HEK293 (cell line): ENCODE results near the gene SNX2.

Experiments used
- KLF16 ChIP-seq: fragments of 450-650 bp; formaldehyde crosslinking; IDR thresholded peaks from 2 replicates; pipeline ENCODE4 v1.5.1; 2017; ENCODE audit warnings: missing biosample characterization, missing genetic modification characterization
- PBX3 ChIP-seq: sonication (generic); formaldehyde crosslinking; IDR thresholded peaks from 2 replicates; pipeline ENCODE4 v1.8.1; 2022; ENCODE audit warnings: mild to moderate bottlenecking, moderate library complexity, missing genetic modification reagents
- YY1 ChIP-seq: fragments of 450-650 bp; formaldehyde crosslinking; IDR thresholded peaks from 2 replicates; pipeline ENCODE4 v1.5.1; 2018; ENCODE audit warnings: missing biosample characterization, missing genetic modification characterization
- ZFP3 ChIP-seq: fragments of 450-650 bp; formaldehyde crosslinking; IDR thresholded peaks from 2 replicates; pipeline ENCODE4 v1.5.1; 2016; ENCODE audit warnings: low read depth, missing biosample characterization, missing genetic modification characterization
- ZNF350 ChIP-seq: fragments of 450-650 bp; formaldehyde crosslinking; IDR thresholded peaks from 2 replicates; pipeline ENCODE4 v1.5.0; 2017; ENCODE audit warnings: missing biosample characterization, mild to moderate bottlenecking, missing genetic modification characterization
- ZNF416 ChIP-seq: fragments of 450-650 bp; formaldehyde crosslinking; IDR thresholded peaks from 2 replicates; pipeline ENCODE4 v1.5.1; 2016; ENCODE audit warnings: missing biosample characterization, missing genetic modification characterization
- ZNF423 ChIP-seq: fragments of 450-650 bp; formaldehyde crosslinking; IDR thresholded peaks from 2 replicates; pipeline ENCODE4 v1.5.1; 2016; ENCODE audit warnings: missing biosample characterization, missing genetic modification characterization
- ZNF837 ChIP-seq: fragments of 450-650 bp; formaldehyde crosslinking; IDR thresholded peaks from 2 replicates; pipeline ENCODE4 v1.5.1; 2016; ENCODE audit warnings: missing biosample characterization, missing genetic modification characterization

- TF ChIP-seq ZNF837, result no peak
- no peak for TF ChIP-seq ZNF350 (tag by site-specific recombination)
- no peak for TF ChIP-seq ZNF416 (tag by site-specific recombination)
- no peak for TF ChIP-seq KLF16 (tag by site-specific recombination)
- no peak for TF ChIP-seq ZNF423 (tag by site-specific recombination)
- no peak for TF ChIP-seq YY1
- no peak for TF ChIP-seq PBX3 (CRISPR knock-in tag)
- TF ChIP-seq ZFP3 (tag by site-specific recombination), result no peak
These were observed 8.8 kb upstream of the SNX2 start for GRCh38 chr5:122766130-122766529.
